Activated naive CD4-positive, alpha-beta T cell treated with anti-CD3 and anti-CD28 coated beads for 36 hours (primary cell): ENCODE results near the gene ARHGAP24. TPM values are rescaled to one million over a fixed set of nuclear protein-coding genes. Genes with fewer than 3 reads are reported as not detected.

ENCODE experiments used
- CTCF ChIA-PET: fragments of 350-600 bp; sonication (Branson Sonifier 250); formaldehyde crosslinking; loops from one replicate; lab custom pipeline; 2021; ENCODE audit warnings: antibody characterized with exemption; lab: Charles Lee
- DNase-seq: peaks from one replicate; pipeline ENCODE4 v3.0.0-alpha.2; 2020
- H3K27ac Mint-ChIP-seq: one replicate; pipeline ENCODE4 v1.8.0; 2021; ENCODE audit warnings: mild to moderate bottlenecking, mixed read lengths
- H3K27me3 Mint-ChIP-seq: one replicate; pipeline ENCODE4 v1.8.0; 2021; ENCODE audit warnings: low read depth, mixed read lengths
- H3K36me3 Mint-ChIP-seq: one replicate; pipeline ENCODE4 v1.8.0; 2021; ENCODE audit warnings: low read depth, mixed read lengths
- H3K4me1 Mint-ChIP-seq: one replicate; pipeline ENCODE4 v1.8.0; 2021; ENCODE audit warnings: low read depth, mixed read lengths
- H3K4me3 Mint-ChIP-seq: one replicate; pipeline ENCODE4 v1.8.0; 2021; ENCODE audit warnings: mild to moderate bottlenecking, moderate library complexity, mixed read lengths
- H3K9me3 Mint-ChIP-seq: one replicate; pipeline ENCODE4 v1.8.0; 2021; ENCODE audit warnings: mixed read lengths
- intact Hi-C: fragments of 100-400 bp; cut with micrococcal nuclease; formaldehyde crosslinking; loops from one replicate; pipeline ENCODE4 v1.15.1; 2023
- total RNA-seq, 2 experiments: library from RNA; stranded (reverse); gene quantifications; one replicate each; pipeline ENCODE4 v1.2.3, GENCODE V29; 2021

Gene ARHGAP24
- total RNA-seq, 2 experiments from 2014 or later, result not detected

DNA sequence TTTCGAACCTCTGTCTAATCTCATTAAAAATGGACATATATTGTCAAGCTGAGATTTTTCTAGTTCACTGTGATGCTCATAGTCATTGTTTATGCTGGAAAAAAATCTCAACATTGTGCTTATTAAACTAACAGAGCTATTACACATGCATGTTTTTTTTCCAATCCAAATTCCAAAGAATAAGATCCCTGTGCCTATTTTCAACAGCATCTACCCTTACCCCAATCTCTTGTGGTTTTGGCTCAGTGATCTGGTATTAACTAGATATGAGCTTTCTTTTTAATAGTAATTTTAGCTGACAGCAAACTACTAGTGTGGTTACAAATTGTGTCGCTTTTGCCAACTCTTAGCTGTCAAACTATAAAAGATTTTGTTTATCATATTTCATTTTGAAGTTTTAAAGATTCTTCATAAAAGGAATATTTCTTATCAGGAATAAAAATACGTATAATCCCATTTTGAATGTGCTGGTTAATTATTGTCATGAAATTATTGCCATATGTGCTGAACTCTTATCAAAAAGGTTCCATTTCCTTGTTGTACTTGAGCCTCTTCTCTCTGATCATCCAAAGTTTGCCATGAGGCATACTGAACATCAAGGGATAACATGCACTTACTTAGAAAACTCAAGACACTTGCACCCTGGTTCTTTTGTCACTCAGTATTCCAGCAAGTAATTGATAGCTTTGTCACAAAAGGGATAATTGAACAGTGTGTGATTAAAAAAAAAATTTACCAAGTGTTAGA is 241.2 kb downstream of the ARHGAP24 start:
- intact Hi-C loops, result no loop called here
- CTCF ChIA-PET, result no interaction called here
- no peaks in the 10 kb centered on the region for H3K36me3 Mint-ChIP-seq

GRCh38 chr4:85717351-85717750 is 242.4 kb downstream of the ARHGAP24 start:
- CTCF ChIA-PET, result no interaction called here
- no peaks in the 10 kb centered on the region for H3K36me3 Mint-ChIP-seq
- H3K4me3 Mint-ChIP-seq, result no peak overlapping the region
- intact Hi-C loops, result no loop called here
- no peaks in the 10 kb centered on the region for H3K9me3 Mint-ChIP-seq
- H3K27me3 Mint-ChIP-seq, result no peaks in the 10 kb centered on the region
- DNase-seq, result no peak
- H3K27ac Mint-ChIP-seq, result no peak overlapping the region
- no peaks in the 10 kb centered on the region for H3K4me1 Mint-ChIP-seq

More for the DNA sequence above, 241.2 kb downstream of the ARHGAP24 start:
- Mint-ChIP-seq H3K27me3 (no peaks in the 10 kb centered on the region), H3K27ac (no peak overlapping the region), H3K4me3 (no peak overlapping the region), H3K4me1 (no peaks in the 10 kb centered on the region), H3K9me3 (no peaks in the 10 kb centered on the region)
- DNase-seq, result no peak

DNA sequence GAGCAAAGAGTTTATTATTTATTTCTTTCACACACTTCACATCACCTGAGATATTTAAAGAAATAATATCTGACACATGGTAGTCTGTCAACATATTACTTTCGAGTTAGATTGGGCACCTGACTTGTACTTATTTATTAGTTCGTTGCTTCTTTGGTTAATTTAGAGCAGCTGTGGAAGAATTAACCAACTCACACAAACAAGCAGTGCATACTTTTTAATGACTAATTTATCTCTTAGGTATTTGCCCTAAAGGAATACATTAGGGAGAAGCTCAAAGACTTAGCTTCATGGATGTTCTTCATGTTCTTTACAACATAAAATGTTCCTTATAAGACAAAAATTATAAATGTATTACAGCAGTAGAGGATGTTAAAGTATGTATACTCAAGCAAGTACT is 242.9 kb downstream of the ARHGAP24 start:
- CTCF ChIA-PET, result no interaction called here
- no peaks in the 10 kb centered on the region for H3K36me3 Mint-ChIP-seq
- H3K4me3 Mint-ChIP-seq, result no peak overlapping the region
- no peaks in the 10 kb centered on the region for H3K9me3 Mint-ChIP-seq
- intact Hi-C loops, result no loop called here
- no peaks in the 10 kb centered on the region for H3K27me3 Mint-ChIP-seq
- DNase-seq, result no peak
- no peak overlapping the region for H3K27ac Mint-ChIP-seq
- no peaks in the 10 kb centered on the region for H3K4me1 Mint-ChIP-seq

DNA sequence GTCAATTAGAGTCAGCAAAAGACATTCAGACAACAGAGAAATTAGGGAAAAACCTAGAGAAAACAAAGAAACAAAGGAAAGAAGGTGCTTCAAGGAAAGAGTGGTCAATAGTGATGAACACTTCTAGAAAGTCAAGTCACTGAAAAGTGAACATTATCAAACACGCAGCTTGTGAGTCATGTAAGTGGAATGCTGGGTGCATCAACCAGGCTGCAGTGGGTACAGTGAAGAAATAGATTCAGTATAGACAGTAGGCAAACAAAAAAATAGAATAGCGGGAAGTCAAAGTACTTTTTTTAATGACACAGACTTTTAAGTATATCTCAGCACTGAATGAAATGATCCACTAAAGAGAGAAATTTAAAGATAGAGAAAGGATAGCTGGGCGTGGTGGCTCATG is 245.8 kb downstream of the ARHGAP24 start:
- Mint-ChIP-seq H3K27me3 (no peaks in the 10 kb centered on the region), H3K4me3 (no peak overlapping the region), H3K4me1 (no peaks in the 10 kb centered on the region), H3K36me3 (no peaks in the 10 kb centered on the region), H3K9me3 (no peaks in the 10 kb centered on the region), H3K27ac (no peak overlapping the region)
- CTCF ChIA-PET, result no interaction called here
- intact Hi-C loops, result no loop called here
- DNase-seq, result no peak

DNA sequence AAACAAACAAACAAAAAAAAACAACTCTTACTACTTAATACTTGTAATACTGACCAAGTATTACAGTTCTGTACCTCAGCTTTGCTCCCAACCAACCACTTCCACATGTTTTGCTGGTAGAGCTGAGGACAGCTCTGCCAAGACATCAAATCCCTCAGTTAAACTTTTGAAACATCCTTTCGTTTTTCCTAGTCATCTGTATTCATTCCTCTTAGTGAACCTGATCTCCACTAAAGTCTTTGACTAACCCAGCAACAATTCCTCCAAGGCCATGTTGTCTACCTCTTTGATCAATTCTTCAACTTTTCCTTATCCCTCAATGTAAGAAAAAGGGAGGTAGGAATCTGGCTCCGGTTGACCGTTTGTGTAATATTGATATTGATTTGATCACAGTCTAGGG is 247.5 kb downstream of the ARHGAP24 start:
- Mint-ChIP-seq H3K4me3 (no peak overlapping the region), H3K27ac (no peak overlapping the region), H3K27me3 (no peaks in the 10 kb centered on the region), H3K36me3 (no peaks in the 10 kb centered on the region), H3K4me1 (no peaks in the 10 kb centered on the region), H3K9me3 (no peaks in the 10 kb centered on the region)
- intact Hi-C loops, result no loop called here
- DNase-seq, result no peak
- CTCF ChIA-PET, result no interaction called here

DNA sequence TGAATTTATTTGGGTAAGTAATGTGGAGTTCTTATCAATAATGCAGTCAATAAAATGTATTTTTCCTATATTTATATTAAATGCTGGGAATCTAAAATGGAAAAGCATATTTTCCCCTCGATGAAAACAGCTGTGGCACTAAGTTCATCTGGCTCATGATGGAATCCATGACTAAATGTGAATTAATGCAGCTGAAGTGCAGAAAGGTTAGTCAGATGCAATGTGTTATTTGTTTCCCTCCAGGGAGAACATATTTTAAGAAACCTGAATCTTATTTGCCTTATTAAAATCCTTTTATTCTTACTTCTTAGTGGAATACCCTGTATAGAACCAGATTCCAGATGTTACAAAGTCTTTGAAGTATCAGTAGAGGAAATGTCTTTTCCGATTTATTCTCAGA is 247.9 kb downstream of the ARHGAP24 start:
- H3K36me3 Mint-ChIP-seq, result no peaks in the 10 kb centered on the region
- CTCF ChIA-PET, result no interaction called here
- DNase-seq, result no peak
- intact Hi-C loops, result no loop called here
- no peaks in the 10 kb centered on the region for H3K4me1 Mint-ChIP-seq
- no peak overlapping the region for H3K4me3 Mint-ChIP-seq
- H3K27me3 Mint-ChIP-seq, result no peaks in the 10 kb centered on the region
- H3K9me3 Mint-ChIP-seq, result no peaks in the 10 kb centered on the region
- no peak overlapping the region for H3K27ac Mint-ChIP-seq

DNA sequence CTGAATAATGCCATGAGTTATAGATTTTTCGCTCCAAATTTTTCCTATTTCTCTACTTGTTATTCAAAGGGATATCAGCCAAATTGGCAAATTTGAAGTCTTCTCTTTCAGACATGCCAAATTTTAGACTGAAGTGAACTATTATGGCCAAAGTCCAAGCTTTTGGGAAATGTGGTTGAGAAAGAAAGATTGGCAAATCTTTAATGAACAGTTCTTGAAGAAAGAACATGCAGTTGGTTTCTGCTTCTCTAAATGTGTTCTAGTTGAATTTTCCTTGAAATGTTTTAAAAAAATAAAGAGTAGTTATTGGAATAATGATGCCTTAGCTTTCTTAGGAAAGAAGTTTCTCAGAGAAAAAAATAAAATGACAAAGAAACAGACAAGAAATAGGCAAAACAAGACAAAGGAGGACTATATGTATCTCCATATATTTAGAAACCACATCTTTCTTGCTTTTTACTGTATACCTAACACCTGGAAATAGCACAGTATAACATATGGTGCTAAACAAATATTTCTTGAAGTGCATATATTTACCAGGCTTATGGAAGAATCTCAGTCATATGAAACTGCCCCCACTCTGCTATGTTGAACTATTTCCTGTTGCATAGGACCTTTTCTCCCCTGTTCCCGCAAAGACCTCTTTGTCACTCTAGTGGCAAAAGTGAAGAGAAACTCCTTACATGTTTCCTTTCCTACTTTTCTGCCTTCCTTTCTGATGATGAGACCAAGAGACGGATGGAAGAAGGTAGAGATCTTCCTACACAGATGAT is 250.0 kb downstream of the ARHGAP24 start:
- intact Hi-C loops, result no loop called here
- no peak overlapping the region for H3K27ac Mint-ChIP-seq
- no peak overlapping the region for H3K4me3 Mint-ChIP-seq
- no peak for DNase-seq
- CTCF ChIA-PET, result no interaction called here
- no peaks in the 10 kb centered on the region for H3K9me3 Mint-ChIP-seq
- no peaks in the 10 kb centered on the region for H3K36me3 Mint-ChIP-seq
- H3K27me3 Mint-ChIP-seq, result no peaks in the 10 kb centered on the region
- no peaks in the 10 kb centered on the region for H3K4me1 Mint-ChIP-seq

GRCh38 chr4:85725721-85726170 is 250.8 kb downstream of the ARHGAP24 start:
- no peaks in the 10 kb centered on the region for H3K4me1 Mint-ChIP-seq
- no peak overlapping the region for H3K27ac Mint-ChIP-seq
- H3K4me3 Mint-ChIP-seq, result no peak overlapping the region
- no peaks in the 10 kb centered on the region for H3K36me3 Mint-ChIP-seq
- DNase-seq, result no peak
- CTCF ChIA-PET, result interaction anchor here (1.2 kb wide), 1 partner anchor 71 kb away, joined by 4 read pairs; no protein-coding TSS in a partner anchor
- intact Hi-C loops, result no loop called here
- no peaks in the 10 kb centered on the region for H3K27me3 Mint-ChIP-seq
- H3K9me3 Mint-ChIP-seq, result no peaks in the 10 kb centered on the region

GRCh38 chr4:85726555-85726954 is 251.6 kb downstream of the ARHGAP24 start:
- Mint-ChIP-seq H3K4me3 (no peak overlapping the region), H3K27me3 (no peaks in the 10 kb centered on the region), H3K27ac (no peak overlapping the region), H3K9me3 (no peaks in the 10 kb centered on the region), H3K4me1 (no peaks in the 10 kb centered on the region), H3K36me3 (no peaks in the 10 kb centered on the region)
- DNase-seq, result no peak
- CTCF ChIA-PET, result interaction anchor here (1.2 kb wide), 1 partner anchor 70 kb away, joined by 4 read pairs; no protein-coding TSS in a partner anchor
- intact Hi-C loops, result no loop called here

DNA sequence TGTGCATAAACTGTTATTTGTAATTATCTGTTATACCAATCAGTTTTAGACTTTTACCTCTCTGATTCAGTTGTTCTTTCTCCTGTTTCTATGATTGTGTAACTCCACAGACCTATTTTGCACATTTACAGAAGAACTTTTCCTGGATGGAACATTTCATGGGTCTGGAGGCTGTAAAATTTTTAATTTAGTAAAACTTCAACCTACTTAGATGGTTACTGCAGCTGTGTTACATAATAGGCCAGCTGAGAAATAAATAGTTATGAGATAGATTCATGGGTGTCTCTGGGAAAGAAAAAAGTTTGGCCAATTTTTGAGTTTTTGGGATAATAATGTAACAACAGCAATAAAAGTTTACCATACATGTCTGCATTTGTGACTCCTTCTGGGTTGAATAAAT is 253.5 kb downstream of the ARHGAP24 start:
- no peaks in the 10 kb centered on the region for H3K9me3 Mint-ChIP-seq
- no peak overlapping the region for H3K27ac Mint-ChIP-seq

DNA sequence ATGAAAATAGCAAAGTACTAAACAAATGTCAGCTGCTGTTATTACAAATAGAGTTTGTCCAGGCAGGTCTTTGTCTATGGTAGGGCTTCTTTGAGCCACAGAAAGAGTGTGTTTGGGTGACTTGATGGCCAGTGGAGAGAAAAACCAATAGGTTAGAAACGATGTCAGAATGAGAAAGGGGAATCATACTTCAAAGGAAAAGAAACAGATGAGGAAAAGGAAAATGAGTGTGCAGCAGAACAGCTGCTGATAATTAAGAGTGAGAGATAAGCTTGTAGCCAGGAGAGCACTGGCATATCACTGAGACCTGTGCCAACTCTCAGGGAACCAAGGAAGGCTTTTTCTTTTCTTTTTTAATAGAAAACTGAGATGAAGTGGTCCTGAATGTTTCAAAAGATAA is 257.2 kb downstream of the ARHGAP24 start:
- intact Hi-C loops, result no loop called here
- no peaks in the 10 kb centered on the region for H3K4me1 Mint-ChIP-seq
- no peaks in the 10 kb centered on the region for H3K9me3 Mint-ChIP-seq

More for the DNA sequence above, 253.5 kb downstream of the ARHGAP24 start:
- CTCF ChIA-PET, result no interaction called here
- DNase-seq, result no peak
- no peaks in the 10 kb centered on the region for H3K27me3 Mint-ChIP-seq
- no peak overlapping the region for H3K4me3 Mint-ChIP-seq
- no peaks in the 10 kb centered on the region for H3K36me3 Mint-ChIP-seq
- intact Hi-C loops, result no loop called here
- H3K4me1 Mint-ChIP-seq, result no peaks in the 10 kb centered on the region

DNA sequence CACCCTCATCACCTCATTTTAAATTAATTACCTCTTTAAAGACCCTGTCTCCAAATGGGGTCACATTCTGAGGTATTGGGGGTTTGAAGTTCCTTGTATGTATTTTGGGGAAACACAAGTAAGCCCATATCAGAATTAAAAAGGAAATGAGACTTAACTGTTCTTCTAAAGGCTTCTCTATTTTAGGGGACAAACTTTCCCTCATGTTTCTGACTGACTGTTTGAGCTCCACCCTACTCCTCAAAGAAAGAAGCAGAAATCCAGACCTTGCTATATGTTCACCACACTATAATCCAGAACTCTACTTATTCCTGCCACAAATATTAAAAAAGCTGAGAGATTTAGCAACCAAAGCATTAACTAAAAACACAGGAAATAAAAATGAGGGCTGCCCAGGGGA is 258.8 kb downstream of the ARHGAP24 start:
- Mint-ChIP-seq H3K4me3 (no peak overlapping the region), H3K27ac (no peak overlapping the region), H3K27me3 (no peaks in the 10 kb centered on the region), H3K9me3 (no peaks in the 10 kb centered on the region), H3K4me1 (no peaks in the 10 kb centered on the region), H3K36me3 (no peaks in the 10 kb centered on the region)
- CTCF ChIA-PET, result no interaction called here
- no peak for DNase-seq
- intact Hi-C loops, result no loop called here

More for the DNA sequence above, 257.2 kb downstream of the ARHGAP24 start:
- H3K27me3 Mint-ChIP-seq, result no peaks in the 10 kb centered on the region
- no peak overlapping the region for H3K27ac Mint-ChIP-seq
- H3K36me3 Mint-ChIP-seq, result no peaks in the 10 kb centered on the region
- no peak overlapping the region for H3K4me3 Mint-ChIP-seq
- no peak for DNase-seq
- CTCF ChIA-PET, result interaction anchor here (0.6 kb wide), 1 partner anchor 24 kb away, joined by 3 read pairs; no protein-coding TSS in a partner anchor

DNA sequence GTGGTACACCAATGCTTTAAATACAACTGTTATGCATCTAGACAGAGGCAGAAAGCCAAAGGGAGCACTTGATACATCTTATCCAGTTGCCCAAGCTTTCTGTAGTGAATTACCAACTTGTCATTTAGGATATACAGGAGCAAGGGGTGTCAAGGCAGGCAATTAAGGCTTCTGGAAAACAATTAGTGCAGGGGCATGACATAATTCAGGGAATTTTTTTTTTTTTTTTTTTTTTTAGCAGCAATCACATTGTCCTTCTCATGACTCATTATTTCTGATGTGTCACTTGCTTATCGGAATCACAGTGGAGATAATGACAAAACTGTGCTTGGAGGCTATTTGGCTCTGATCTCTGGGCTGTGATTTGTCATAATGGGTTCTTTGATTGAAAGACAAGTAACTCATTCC is 259.5 kb downstream of the ARHGAP24 start:
- intact Hi-C loops, result no loop called here
- no peak overlapping the region for H3K27ac Mint-ChIP-seq

More for the DNA sequence above, 259.5 kb downstream of the ARHGAP24 start:
- no peaks in the 10 kb centered on the region for H3K9me3 Mint-ChIP-seq
- no peaks in the 10 kb centered on the region for H3K27me3 Mint-ChIP-seq
- H3K4me3 Mint-ChIP-seq, result no peak overlapping the region
- no peaks in the 10 kb centered on the region for H3K4me1 Mint-ChIP-seq
- CTCF ChIA-PET, result no interaction called here
- no peak for DNase-seq
- no peaks in the 10 kb centered on the region for H3K36me3 Mint-ChIP-seq
